HL-60 (cell line): Measurements from ENCODE around the gene CEP162.
"Not testable (repeated sequence)": the region's sequence is repeated elsewhere in the genome, so short reads cannot be mapped to it uniquely, and the experiment has no call there.

Experiments
- DNase-seq, 2 experiments: peaks; one replicate each; pipeline ENCODE4 v3.0.0-alpha.2; 2010 to 2020; ENCODE audit warnings: low read depth in 1 of 2, low spot score in 1 of 2
- H3K27ac ChIP-seq: fragments of 250-450 bp; sonication (Bioruptor Pico); replicated peaks from 2 replicates; pipeline ENCODE4 v1.5.1; 2020; ENCODE audit warnings: mild to moderate bottlenecking, moderate library complexity
- H3K27me3 ChIP-seq: fragments of 250-450 bp; sonication (Bioruptor Pico); 2 replicates; pipeline ENCODE4 v1.5.1; 2021; ENCODE audit warnings: mild to moderate bottlenecking, moderate library complexity; ENCODE audit not compliant: insufficient read depth, poor library complexity, severe bottlenecking
- H3K4me3 ChIP-seq: replicated peaks from 2 replicates; pipeline ENCODE4 v1.5.1; 2011; ENCODE audit warnings: mild to moderate bottlenecking, control low read depth, low read length; ENCODE audit not compliant: insufficient read depth
- CTCF ChIP-seq: IDR thresholded peaks from one replicate; pipeline ENCODE4 v1.5.1; 2011; ENCODE audit warnings: low read length, control low read depth, inconsistent platforms; ENCODE audit not compliant: insufficient read depth
- GABPA ChIP-seq: IDR thresholded peaks from 2 replicates; pipeline ENCODE4 v1.6.1; 2012; ENCODE audit warnings: low read depth
- POLR2AphosphoS5 ChIP-seq: IDR thresholded peaks from 2 replicates; pipeline ENCODE4 v1.6.1; 2012; ENCODE audit warnings: low read depth
- REST ChIP-seq: IDR thresholded peaks from 2 replicates; pipeline ENCODE4 v1.6.1; 2012; ENCODE audit warnings: low read depth; ENCODE audit not compliant: insufficient replicate concordance
- SPI1 ChIP-seq: IDR thresholded peaks from 2 replicates; pipeline ENCODE4 v1.6.1; 2012; ENCODE audit warnings: low read depth, mild to moderate bottlenecking, borderline replicate concordance

CEP162 gene

GRCh38 chr6:84193114-84193708 lies 34.2 kb downstream of the CEP162 start:
- H3K27me3 ChIP-seq, result no peaks in the 10 kb centered on the region
- no peak for TF ChIP-seq GABPA
- no peak for TF ChIP-seq POLR2AphosphoS5
- no peak for TF ChIP-seq REST
- TF ChIP-seq SPI1, result no peak
- TF ChIP-seq CTCF, result no peak
- H3K4me3 ChIP-seq, result no peak overlapping the region
- no peak overlapping the region for H3K27ac ChIP-seq
- no peak for DNase-seq

GRCh38 chr6:84191802-84192201 lies 35.6 kb downstream of the CEP162 start:
- TF ChIP-seq SPI1, result no peak
- TF ChIP-seq GABPA, result no peak
- TF ChIP-seq POLR2AphosphoS5, result no peak
- TF ChIP-seq REST, result no peak
- TF ChIP-seq CTCF, result no peak
- no peaks in the 10 kb centered on the region for H3K27me3 ChIP-seq
- no peak overlapping the region for H3K27ac ChIP-seq
- H3K4me3 ChIP-seq, result no peak overlapping the region
- no peak for DNase-seq

- not testable (repeated sequence) for H3K4me3 ChIP-seq, H3K27ac ChIP-seq, H3K27me3 ChIP-seq, DNase-seq
These were observed 38.1 kb downstream of the CEP162 start for GRCh38 chr6:84189356-84189755.

- Histone ChIP-seq H3K27me3 (no peaks in the 10 kb centered on the region), H3K27ac (no peak overlapping the region), H3K4me3 (no peak overlapping the region)
- DNase-seq, result no peak
- TF ChIP-seq POLR2AphosphoS5 (no peak), REST (no peak), SPI1 (no peak), CTCF (no peak), GABPA (no peak)
These were observed 44.0 kb downstream of the CEP162 start for GRCh38 chr6:84183430-84183829.
